Measurements from ENCODE around the gene SANBR. TPM values are rescaled to one million over a fixed set of nuclear protein-coding genes. Genes with fewer than 3 reads are reported as not detected.

The SANBR gene
- total and polyA plus RNA-seq, 2 of the 13 experiments (the other 11 are each of a cell fraction or from before 2014, with no cell fraction given): 9.8 to 20.9 TPM

- TF ChIP-seq ZBTB7B (CRISPR knock-in tag; IDR thresholded peaks at IDR 0.05) (peak; percentile 15; the same call in 1 of the 2 replicates), GATAD2A (CRISPR knock-in tag; IDR thresholded peaks at IDR 0.05) (peak; percentile 39; the same call in 1 of the 2 replicates), ARHGAP35 (CRISPR knock-in tag; IDR thresholded peaks at IDR 0.05; ENCODE audit: borderline replicate concordance) (no peak), ZHX1 (CRISPR knock-in tag; IDR thresholded peaks at IDR 0.05; ENCODE audit: low read depth) (peak; percentile 26), E2F1 (CRISPR knock-in tag; IDR thresholded peaks at IDR 0.05) (peak; percentile 11; the same call in 1 of the 2 replicates), GABPB1 (CRISPR knock-in tag; IDR thresholded peaks at IDR 0.05) (peak; percentile 63; the same call in 1 of the 2 replicates), POLR2A (IDR thresholded peaks at IDR 0.05; ENCODE audit: insufficient read depth in 1 of 2, low read depth in 2 of 2, low read length in 2 of 2) (peak; percentile 49 to 84), THAP11 (CRISPR knock-in tag; IDR thresholded peaks at IDR 0.05) (peak; percentile 59), PLRG1 (conservative IDR thresholded peaks at IDR 0.05) (no peak), SIX4 (CRISPR knock-in tag; IDR thresholded peaks at IDR 0.05) (no peak), ZNF446 (CRISPR knock-in tag; IDR thresholded peaks at IDR 0.05) (peak; percentile 92), EED (CRISPR knock-in tag; IDR thresholded peaks at IDR 0.05) (peak; percentile 74; the same call in 1 of the 2 replicates), ZNF546 (CRISPR knock-in tag; conservative IDR thresholded peaks at IDR 0.05) (peak; percentile 87), MAF1 (CRISPR knock-in tag; IDR thresholded peaks at IDR 0.05; ENCODE audit: borderline replicate concordance) (no peak), ELK4 (CRISPR knock-in tag; IDR thresholded peaks at IDR 0.05; ENCODE audit: borderline replicate concordance) (no peak), SALL2 (CRISPR knock-in tag; IDR thresholded peaks at IDR 0.05) (peak; percentile 76; the same call in 1 of the 2 replicates), SATB2 (CRISPR knock-in tag; IDR thresholded peaks at IDR 0.05) (no peak), TBX2 (CRISPR knock-in tag; IDR thresholded peaks at IDR 0.05; ENCODE audit: borderline replicate concordance) (peak; percentile 78), ZBTB3 (CRISPR knock-in tag; IDR thresholded peaks at IDR 0.05; ENCODE audit: borderline replicate concordance, low read depth) (0 out of 2 replicates have a peak, but pooled peaks have one; percentile 17), RFX5 (IDR thresholded peaks at IDR 0.05; ENCODE audit: low read depth, low read length) (peak; percentile 56; the same call in 1 of the 2 replicates), ZNF138 (CRISPR knock-in tag; IDR thresholded peaks at IDR 0.05; ENCODE audit: low read depth) (peak; percentile 72), SMAD9 (CRISPR knock-in tag; IDR thresholded peaks at IDR 0.05) (peak; percentile 88; the same call in 1 of the 2 replicates), ZNF75D (CRISPR knock-in tag; IDR thresholded peaks at IDR 0.05; ENCODE audit: borderline replicate concordance) (no peak)
- TF ChIP-seq, protein P1, sequence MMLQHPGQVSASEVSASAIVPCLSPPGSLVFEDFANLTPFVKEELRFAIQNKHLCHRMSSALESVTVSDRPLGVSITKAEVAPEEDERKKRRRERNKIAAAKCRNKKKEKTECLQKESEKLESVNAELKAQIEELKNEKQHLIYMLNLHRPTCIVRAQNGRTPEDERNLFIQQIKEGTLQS (CRISPR knock-in tag; IDR thresholded peaks at IDR 0.05): 0 out of 2 replicates have a peak, but pooled peaks have one; percentile 48
Observed at GRCh38 chr2:61065714-61066709, at the start of gene SANBR (continued).
